GM12872 (cell line): ENCODE results near the gene ZBED4.

Source experiments
- CTCF ChIP-seq: IDR thresholded peaks from 3 replicates; pipeline ENCODE4 v1.5.1; 2011; ENCODE audit warnings: low read depth, mild to moderate bottlenecking, low read length, moderate library complexity; ENCODE audit not compliant: insufficient read depth

The ZBED4 gene

DNA sequence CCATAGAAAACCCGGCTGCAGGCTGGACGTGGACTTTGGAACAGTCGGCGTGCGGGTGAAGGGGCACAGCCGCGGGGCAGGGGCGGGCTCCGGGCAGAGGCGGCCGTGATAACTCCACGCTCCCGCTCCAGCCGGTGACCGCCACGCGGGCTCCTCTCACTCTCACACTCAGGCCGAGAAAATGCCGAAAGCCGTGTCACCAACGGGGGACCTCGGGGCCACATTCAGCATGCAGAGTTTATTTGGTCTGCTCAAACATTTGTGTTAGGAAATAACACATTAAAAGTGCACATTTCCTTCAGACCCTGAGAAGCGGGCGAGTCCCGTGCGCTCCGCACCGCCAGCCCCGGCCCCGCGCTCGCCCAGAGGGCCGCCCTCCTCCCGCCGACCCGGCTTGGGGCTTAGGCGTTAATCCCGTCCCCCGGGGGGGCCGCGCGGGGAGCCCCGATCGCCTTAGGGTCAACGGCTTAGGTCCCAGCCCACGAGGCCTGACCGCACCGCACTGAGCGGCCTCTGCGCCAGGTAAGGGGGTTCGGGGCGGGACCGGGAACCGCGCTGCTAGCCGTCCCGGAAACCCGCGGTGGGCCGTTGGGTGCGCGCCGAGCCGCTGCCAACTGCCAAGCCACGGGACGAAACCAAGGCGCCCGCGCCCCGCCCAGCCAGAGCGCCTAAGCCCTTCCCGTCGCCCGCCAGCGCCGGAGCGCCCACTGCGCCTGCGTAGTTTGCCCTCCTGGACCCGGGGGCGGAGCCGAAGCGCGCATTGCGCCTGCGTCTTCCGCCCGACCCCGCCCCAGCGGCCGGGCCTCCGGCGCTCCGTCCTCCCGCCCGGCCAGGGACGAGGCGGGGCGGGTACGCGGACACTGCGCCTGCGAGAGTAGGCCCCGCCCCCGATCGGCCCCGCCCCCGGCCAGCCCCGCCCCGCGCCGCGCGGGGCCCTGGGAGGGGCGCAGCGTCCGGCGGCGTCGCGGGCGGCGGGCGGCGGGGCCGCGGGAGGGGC is at the start of gene ZBED4:
TSS of gene ZBED4 (plus strand) at position 947 of the 997 bp plus-strand sequence. CDS start 29,819 bp downstream, outside the sequence.
- TF ChIP-seq CTCF = no peak

- TF ChIP-seq CTCF = no peak
These were observed 46.5 kb upstream of the ZBED4 start for GRCh38 chr22:49807129-49807528.

GRCh38 chr22:49807780-49808708 is 45.6 kb upstream of the ZBED4 start:
- no peak for TF ChIP-seq CTCF

DNA sequence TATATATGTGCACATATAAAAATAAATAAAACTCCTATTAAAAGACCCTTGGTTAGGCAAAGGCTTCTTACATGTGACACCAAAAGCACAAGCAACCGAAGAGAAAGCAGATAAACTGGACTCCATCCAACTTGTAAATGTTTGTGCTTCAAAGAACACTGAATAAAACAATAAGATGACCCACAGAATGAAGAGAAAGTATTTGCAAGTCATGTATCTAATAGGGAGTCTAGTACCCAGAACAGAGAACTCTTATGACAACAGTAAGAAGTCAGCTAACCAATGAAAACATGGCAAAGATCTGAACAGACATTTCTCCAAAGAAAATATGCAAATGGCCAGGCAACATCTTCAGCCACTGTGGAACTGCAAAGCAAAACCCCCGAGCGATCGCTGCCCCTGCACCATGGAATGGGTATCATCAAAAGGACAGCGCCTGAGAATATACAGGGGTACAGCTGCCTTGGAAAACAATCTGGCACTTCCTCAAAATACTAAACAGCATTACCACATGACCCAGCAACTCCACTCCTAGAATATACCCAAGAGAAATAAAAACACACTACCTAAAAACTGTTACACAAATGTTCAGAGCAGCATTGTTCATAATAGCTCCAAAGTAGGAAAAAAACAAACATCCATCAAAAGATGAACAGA is 43.2 kb upstream of the ZBED4 start:
- no peak for TF ChIP-seq CTCF

DNA sequence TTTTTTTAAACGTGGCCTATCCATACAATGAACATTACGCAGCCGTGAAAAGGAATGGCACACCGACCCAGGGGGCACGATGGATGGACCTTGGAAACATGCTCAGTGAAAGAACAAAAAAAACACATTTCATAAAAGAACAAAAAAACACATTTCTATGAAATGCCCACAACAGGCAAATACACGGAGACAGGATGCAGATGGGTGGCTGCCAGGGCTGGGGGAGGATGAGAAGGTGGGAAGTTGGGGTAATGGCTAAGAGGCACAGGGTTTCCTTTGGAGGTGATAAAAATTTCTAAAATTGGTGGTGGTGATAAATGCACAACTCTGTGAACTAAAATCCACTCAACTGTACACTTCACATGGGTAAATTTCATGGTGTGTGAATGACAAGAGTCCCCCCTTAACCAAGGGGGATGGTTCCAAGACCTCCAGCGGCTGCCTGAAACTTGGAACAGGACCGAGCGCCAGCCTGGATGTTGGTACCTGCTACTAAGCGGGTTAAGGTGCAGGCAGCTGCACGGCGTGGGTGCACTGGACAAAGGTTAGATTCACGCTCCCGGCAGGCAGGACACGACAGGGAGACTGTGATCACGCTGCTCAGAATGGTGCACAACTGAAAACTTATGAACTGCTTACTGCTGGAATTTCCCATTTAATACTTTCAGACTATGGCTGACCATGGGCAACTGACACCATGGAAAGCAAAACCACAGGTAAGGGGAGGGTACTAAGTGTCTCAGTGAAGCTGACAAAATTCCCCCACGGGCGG is 42.4 kb upstream of the ZBED4 start:
- no peak for TF ChIP-seq CTCF

GRCh38 chr22:49812838-49813237 is 40.8 kb upstream of the ZBED4 start:
- no peak for TF ChIP-seq CTCF
